OCI-LY7 (cell line): ENCODE results near the gene VAV1.

Experiments
- EZH2phosphoT487 ChIP-seq: fragments of 200-600 bp; sonication (generic); IDR thresholded peaks from 2 replicates; pipeline ENCODE4 v1.6.1; 2018; ENCODE audit warnings: low read depth, borderline replicate concordance, mild to moderate bottlenecking, mixed run types, antibody characterized with exemption, low read length, moderate library complexity, mixed read lengths
- TF ChIP-seq, protein P1 (sequence below): fragments of 200-600 bp; sonication (generic); conservative IDR thresholded peaks from 2 replicates; pipeline ENCODE4 v1.5.1; 2014; ENCODE audit warnings: mild to moderate bottlenecking, antibody characterized with exemption, low read length, moderate library complexity, mixed read lengths

DNA sequence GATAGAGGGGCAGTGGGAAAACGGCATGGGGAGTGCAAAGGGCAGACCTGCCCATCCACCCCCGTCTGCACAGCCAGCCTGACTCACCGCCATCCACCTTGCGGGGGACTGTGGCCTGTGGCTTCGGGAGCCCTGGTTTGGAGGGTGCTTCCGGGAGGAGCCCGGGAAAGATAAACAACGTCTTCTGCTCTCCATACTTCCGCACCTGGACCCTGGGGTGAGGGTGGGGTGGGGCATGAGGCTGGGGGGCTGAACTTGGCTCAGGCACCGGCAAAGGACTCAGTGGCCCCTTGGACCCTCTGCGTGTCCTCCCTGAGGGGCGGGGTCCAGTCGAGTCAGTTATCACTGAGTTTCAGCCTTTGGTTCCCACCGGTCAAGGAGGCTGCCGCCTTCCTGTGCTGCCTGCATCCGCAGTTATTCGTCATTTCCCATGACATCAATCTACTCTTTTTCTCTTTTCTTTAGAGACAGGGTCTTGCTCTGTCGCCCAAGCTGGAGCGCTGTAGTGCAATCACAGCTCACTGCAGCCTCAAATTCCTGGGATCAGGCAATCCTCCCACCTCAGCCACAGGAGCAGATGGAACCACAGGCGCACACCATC lies 38.3 kb upstream of the VAV1 start:
- TF ChIP-seq, protein P1, sequence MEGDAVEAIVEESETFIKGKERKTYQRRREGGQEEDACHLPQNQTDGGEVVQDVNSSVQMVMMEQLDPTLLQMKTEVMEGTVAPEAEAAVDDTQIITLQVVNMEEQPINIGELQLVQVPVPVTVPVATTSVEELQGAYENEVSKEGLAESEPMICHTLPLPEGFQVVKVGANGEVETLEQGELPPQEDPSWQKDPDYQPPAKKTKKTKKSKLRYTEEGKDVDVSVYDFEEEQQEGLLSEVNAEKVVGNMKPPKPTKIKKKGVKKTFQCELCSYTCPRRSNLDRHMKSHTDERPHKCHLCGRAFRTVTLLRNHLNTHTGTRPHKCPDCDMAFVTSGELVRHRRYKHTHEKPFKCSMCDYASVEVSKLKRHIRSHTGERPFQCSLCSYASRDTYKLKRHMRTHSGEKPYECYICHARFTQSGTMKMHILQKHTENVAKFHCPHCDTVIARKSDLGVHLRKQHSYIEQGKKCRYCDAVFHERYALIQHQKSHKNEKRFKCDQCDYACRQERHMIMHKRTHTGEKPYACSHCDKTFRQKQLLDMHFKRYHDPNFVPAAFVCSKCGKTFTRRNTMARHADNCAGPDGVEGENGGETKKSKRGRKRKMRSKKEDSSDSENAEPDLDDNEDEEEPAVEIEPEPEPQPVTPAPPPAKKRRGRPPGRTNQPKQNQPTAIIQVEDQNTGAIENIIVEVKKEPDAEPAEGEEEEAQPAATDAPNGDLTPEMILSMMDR: no peak
- no peak for TF ChIP-seq EZH2phosphoT487
